Brain pericyte (primary cell): ENCODE data around the gene EPS8L2.
"Not testable (repeated sequence)": the region's sequence is repeated elsewhere in the genome, so short reads cannot be mapped to it uniquely, and the experiment has no call there.

Experiments
- DNase-seq: peaks from one replicate; pipeline ENCODE4 v3.0.0-alpha.2; 2012; ENCODE audit warnings: low read depth, low spot score

EPS8L2 gene

GRCh38 chr11:725624-726202, 19.7 kb downstream of the EPS8L2 start:
- DNase-seq = no peak

- no peak for DNase-seq
These were observed 20.5 kb downstream of the EPS8L2 start for GRCh38 chr11:726278-727220.

GRCh38 chr11:727281-727701, 21.3 kb downstream of the EPS8L2 start:
- DNase-seq = no peak

DNA sequence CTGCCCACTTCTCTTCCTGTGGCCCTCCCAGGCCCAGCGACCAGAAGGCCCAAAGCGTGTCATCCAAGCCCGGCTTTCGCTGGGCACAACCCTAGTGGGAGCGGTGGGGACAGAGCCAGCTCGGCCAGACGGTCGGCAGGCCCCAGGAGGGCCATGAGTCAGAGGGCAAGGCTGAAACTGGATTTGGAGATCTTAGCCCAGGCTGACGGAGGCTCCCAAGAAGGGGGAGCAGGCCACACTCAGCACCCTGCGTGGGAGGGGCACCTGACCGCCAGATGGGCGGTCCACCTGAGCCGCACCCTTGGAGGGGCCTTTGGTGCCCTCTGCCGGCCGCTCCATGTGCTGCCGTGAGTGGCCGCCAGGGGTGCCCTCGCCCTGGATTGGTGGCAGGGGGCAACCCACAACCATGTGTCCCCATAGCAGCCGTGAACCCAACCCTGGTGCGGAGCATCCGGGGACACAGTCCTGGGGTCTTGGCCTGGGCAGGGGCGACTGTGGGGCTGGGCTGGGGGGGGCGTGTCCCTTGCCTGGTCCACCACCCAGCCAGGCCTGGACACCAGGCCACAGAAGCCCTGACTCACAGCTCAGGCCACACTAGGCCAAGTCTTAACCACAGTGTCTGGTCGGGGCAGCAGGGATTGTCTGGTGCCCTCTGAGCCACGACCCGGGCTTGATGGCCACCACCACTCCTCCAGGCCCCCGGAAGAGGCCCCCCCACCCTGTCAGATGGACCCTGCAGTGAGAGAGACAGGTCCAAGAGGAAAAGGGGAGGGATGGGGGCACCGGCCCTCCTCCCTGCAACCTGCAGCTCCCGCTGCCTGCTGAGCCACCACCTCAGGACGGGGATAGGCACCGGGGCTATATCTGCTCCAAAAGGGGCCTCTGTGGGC, 22.1 kb downstream of the EPS8L2 start:
- DNase-seq = no peak

GRCh38 chr11:728901-729491, 23.0 kb downstream of the EPS8L2 start:
- DNase-seq = no peak

GRCh38 chr11:729492-730074, 23.6 kb downstream of the EPS8L2 start:
- DNase-seq = no peak

DNA sequence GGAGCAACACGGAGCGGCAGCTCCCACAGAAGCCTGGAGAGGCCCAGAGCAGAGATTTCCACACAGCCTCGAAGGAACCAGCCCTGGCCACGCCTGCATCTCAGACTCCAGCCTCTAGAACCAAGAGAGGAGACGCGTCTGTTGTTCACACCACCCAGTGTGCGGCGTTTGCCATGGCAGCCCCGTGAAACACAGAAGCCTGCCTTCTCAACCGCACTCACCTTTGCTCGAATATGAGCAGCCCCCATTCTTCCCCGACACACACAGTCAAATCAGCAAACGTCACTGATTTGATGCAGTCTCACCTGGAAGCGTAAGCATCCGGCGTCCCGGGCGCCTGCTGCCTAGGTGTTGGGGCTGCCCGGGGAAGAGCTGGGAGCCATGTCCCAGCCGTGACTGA, 27.0 kb downstream of the EPS8L2 start:
- DNase-seq = no peak

- not testable (repeated sequence) for DNase-seq
These were observed 28.5 kb downstream of the EPS8L2 start for GRCh38 chr11:734541-734940.

- DNase-seq = no peak
These were observed 31.3 kb downstream of the EPS8L2 start for GRCh38 chr11:737366-737765.

GRCh38 chr11:737899-738298, 31.9 kb downstream of the EPS8L2 start:
- not testable (repeated sequence) for DNase-seq

GRCh38 chr11:742156-742546, 36.1 kb downstream of the EPS8L2 start:
- DNase-seq = no peak

DNA sequence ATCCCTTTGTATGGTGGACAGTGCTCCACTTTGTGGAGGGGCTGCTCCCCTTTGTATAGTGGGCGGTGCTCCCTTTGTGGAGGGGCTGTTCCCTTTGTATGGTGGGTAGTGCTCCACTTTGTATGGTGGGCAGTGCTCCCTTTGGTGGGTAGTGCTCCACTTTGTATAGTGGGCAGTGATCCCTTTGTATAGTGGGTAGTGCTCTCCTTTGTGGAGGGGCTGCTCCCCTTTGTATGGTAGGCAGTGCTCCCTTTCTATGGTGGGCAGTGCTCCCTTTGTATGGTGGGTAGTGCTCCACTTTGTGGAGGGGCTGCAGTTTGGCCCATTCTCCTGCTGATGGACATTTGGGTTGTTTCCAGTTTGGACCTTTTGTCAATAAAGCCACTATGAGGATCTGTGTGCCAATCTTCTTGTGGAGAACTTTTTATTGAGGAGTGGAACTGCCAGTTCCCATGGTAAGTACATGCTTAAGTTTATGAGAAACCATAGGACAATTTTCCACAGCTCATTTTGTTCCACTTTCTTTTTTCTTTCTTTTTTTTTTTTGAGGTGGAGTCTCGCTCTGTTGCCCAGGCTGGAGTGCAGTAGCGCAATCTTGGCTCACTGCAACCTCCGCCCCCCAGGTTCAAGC, 36.7 kb downstream of the EPS8L2 start:
- DNase-seq = no peak

DNA sequence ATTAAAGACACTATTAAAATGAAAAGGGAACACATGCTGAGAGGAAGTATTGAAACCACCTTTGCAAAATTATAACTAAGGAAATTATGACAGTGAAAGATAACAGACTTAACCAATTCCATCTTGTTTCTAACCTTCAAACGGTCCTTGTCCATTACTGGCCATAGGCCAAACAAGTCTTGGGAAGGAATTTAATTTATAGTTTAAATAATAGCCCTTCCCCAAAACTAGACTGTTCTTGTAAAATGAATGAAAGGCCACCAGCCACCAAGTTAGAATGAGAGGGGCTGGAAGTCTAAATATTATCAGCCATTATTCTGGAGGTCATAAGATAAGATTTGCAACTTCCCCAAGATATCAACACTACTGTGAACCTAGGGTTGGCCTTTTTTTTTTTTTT, 39.4 kb downstream of the EPS8L2 start:
- no peak for DNase-seq

DNA sequence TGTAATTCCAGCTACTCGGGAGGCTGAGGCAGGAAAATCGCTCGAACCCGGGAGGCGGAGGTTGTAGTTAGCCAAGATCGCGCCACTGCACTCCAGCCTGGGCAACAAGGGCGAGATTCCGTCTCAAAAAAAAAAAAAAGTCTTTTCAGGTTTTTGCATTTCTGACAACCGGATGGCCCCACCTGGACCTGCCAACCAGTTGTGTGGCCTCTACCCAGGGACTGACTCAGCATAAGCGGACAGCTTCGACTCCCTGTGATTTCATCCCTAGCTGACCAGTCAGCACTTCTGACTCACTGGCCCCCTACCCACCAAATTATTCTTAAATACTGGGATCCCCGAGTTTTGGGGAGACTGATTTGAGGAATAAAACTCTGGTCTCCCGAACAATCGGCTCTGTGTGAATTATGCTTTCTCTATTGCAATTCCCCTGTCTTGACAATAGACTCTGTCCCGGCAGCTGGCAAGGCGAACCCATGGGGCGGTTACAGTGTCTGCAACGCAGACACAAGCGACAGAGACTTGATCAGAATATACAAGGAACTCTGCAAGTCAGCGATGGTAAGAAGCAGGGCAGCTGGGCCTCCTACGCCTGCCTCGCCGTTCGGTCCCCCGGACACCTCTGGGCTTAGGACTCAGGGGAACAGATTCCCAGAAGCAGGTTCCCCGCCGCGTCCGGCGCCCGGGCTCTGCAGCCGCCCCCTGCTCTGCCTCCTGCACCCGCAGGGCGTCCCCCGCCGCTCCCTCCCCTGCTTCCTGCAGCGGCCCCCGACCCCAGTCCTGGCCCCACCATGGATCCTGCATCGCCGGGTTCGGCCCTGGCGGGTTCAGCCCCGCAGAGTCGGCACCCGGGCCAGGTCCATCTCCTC, 40.5 kb downstream of the EPS8L2 start:
- DNase-seq = no peak

GRCh38 chr11:747158-748006, 41.4 kb downstream of the EPS8L2 start, which contains the start of gene TALDO1:
TSS of gene TALDO1 (plus strand) at chr11:747464. CDS start at chr11:747482, 18 bp downstream.
- no peak for DNase-seq

DNA sequence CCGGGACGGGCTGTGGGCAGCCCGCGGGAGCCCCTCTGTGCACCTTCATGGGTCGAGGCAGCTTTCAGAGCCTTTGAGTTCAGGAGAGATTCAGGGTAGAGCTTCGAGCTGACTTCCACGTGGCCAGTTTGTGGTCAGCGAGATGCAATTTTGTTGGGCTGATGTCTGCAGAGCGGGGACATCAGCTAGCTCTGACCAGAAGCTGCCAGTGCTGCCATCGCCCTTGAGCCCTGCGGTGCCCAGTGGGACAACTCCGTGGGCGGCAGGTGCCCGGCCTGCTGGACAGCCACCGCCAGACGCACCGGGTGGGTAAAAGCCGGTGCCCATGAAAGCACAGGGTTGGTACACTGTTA, 42.0 kb downstream of the EPS8L2 start:
- DNase-seq = no peak

- DNase-seq = no peak
These were observed 43.7 kb downstream of the EPS8L2 start for GRCh38 chr11:749731-750130.

GRCh38 chr11:760236-760635, 54.2 kb downstream of the EPS8L2 start:
- no peak for DNase-seq

DNA sequence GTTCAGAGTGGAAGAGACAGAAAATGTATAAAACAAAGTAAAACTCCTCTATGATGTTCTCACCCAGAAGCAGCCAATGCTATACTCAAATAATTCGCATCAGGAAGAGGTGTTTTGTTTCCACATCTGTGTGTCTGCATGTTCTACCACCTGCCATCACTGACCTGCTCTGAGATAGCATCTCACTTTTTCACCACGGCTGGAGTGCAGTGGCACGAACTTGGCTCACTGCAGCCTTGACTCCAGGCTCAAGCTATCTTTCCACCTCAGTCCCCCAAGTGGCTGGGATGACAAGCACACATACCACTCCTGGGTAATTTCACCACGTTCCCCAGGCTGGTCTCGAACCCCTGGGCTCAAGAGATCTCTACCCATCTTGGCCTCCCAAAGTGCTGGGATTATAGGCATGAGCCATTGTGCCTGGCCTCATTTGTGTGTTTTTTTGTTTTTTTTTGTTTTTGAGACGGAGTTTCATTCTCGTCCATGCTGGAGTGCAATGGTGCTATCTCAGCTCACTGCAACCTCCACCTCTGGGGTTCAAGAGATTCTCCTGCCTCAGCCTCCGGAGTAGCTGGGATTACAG, 55.6 kb downstream of the EPS8L2 start:
- DNase-seq = no peak
